Embryonic facial prominence (tissue), 1 donor: Measurements from ENCODE around the gene LYSMD4.

ENCODE experiments used
- DNase-seq: peaks from one replicate; pipeline ENCODE4 v3.0.0-alpha.2; 2016; ENCODE audit errors: extremely low spot score

LYSMD4 gene

DNA sequence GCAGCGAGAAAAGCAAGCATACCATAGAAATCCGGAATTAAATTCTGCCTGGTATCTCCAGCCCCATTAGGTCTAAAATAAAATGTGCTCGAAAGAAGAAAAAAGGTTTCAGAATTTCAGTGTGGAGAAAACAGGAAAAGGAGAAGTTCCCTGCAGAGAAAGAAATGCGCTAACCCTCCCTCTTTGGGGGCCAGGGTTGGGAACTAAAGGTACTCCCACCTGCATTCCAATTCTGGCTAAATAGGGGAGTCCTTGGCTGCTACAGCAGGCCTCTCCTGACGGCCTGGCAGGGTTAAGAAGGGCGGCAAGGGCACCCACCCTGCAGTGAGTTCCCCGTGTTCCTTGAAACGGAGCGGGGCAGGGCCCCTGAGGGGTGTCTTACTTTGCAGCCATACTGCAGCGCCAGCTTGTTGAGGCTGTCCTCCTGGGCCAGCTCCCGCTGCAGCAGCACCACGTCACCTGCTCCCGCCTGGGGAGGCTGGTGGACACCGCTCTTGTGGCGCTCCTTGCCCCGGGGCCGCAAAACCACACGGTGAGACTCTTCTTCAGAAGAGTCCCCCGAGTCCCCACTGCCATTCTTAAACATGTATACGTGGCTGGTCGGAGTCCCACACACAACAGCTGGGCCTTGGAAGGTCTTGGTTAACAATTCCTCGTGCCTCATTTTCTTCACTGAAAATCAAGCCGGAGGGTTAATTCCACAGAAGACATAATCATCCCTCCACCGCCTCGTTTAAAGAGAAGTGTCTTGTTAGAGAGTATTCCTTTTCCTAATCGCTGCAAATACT lies 1.7 kb downstream of the LYSMD4 start:
- no peak for DNase-seq

DNA sequence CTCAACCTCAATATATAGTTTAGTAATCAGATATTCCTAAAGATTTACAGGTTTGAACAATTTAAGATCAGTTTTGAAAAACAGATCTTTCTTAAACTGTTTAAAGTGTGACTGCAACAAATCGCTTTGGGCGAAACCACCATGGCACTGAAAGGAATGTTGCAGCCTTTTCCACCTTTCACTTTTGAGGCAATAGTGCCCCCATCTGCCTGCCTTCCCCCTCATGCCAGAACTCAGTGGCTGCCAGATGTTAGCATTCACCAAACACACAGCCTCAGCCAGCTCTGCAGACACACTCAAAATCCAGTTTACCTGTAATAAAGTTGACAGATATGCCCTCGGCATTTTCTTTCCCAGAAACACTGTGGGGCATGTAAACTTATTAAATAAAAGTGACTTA lies 3.3 kb downstream of the LYSMD4 start:
- no peak for DNase-seq

DNA sequence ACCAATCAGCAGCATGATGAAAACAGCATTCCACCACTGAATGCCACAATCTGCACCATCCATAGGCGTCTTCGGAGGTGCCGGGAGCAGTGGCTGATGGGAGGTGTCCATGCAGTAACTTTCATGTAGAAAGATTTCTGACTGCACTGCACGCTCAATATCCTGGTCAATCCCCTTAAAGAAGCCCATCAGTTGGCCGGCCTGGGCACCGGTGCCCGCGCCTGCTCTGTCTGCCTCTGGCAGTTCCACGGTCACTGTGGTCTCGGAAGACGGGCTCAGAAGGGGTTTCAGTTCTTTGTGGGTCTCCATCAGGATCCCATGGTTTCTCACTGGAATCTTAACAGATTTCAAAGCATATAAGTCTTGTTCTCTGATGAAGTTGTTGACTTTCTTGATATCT lies 3.9 kb downstream of the LYSMD4 start:
- no peak for DNase-seq

- DNase-seq: no peak
These were observed 4.3 kb downstream of the LYSMD4 start for GRCh38 chr15:99728916-99729315.

- no peak for DNase-seq
These were observed 5.5 kb downstream of the LYSMD4 start for GRCh38 chr15:99727733-99728132.

- DNase-seq: no peak
These were observed 5.9 kb downstream of the LYSMD4 start for GRCh38 chr15:99727330-99727729.

DNA sequence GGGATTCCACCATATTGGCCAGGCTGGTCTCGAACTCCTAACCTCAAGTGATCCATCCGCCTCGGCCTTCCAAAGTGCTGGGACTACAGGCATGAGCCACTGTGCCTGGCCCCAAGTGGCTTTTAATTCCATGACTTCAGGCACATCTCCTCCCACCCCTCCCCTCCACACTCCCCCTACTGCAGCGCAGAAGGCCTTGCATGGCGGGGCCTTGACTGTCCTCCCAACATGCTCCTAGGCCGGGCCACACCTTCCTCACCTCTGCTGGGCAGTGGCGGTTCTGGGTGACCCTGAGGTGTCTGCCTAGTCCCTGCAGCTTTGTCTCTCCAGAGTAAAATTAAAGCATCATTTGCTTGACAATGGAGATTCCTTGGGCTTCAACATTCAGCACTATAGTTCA lies 6.9 kb downstream of the LYSMD4 start:
- DNase-seq: no peak

DNA sequence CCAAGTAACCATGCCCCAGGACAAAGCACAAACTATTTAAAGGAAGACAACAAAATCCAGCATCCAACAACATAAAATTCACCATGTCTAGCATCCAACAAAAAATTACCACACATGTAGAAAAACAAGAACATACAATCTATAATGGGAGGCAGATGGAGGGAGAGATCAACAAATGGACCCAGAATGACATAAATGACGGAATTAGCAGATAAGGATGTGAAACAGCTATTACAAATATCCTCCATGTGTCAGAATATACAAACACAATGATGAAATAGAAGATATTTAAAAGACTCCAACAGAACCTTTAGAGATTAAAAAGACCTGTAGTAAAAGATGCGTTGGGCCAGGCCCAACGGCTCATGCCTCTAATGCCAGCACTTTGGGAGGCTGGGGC lies 10.8 kb downstream of the LYSMD4 start:
- no peak for DNase-seq

GRCh38 chr15:99721896-99722295 lies 11.3 kb downstream of the LYSMD4 start:
- DNase-seq: no peak

DNA sequence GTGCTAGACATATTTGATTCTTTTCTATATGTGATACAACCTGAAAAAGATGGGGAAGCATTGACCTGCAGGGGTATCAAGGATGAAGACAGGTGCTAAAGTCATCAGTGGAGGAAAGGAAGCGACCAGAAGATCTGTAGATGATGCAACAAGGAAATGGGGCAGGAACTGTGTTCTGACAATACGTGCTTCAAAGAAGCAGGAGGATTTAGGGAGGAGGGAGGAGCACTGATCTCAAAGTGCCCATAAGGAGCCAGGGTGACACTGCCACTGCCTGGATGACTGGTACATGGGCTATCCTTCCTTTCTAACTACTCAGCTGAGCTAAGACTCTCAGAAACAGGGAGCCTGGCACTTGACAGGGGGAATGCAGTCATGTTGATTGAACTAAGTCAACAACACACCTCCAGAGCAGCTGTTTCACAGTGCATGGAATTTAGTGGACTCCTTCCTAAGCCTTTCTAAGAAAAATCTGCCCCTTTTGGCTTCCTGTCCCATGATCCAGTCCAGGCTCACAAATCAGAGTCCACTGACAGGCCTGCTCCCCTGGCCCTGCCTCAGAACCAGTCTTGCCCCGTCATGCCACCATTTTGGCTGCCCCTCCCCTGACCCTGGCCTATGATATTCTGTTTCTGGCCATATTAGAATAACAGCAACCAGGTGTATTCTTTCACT lies 12.0 kb downstream of the LYSMD4 start:
- DNase-seq: no peak

DNA sequence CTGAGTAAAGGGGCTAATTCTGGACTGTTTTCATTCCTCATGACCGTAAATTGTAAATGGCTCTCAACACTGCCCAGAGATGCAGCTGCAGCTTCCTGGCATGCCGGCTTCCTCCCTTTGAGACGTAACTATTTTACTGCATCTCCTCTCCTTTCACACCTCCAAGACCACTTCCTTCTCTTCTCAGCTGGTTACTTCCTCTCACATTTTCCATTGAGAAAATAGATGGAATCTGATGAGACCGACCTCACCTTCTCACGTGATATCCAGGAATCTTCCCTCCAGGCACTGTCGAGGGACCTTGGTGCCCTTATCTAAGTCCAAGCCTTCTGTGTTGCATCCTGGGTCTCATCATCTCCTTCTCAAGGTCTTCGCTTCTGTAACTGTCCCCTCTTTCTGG lies 12.7 kb downstream of the LYSMD4 start:
- DNase-seq: no peak

- DNase-seq: no peak
These were observed 14.1 kb downstream of the LYSMD4 start for GRCh38 chr15:99719096-99719541.

- no peak for DNase-seq
These were observed 14.8 kb downstream of the LYSMD4 start for GRCh38 chr15:99718421-99718820.

GRCh38 chr15:99717161-99718009 lies 15.9 kb downstream of the LYSMD4 start:
- DNase-seq: no peak

- no peak for DNase-seq
These were observed 16.6 kb downstream of the LYSMD4 start for GRCh38 chr15:99716540-99717095.

- no peak for DNase-seq
These were observed 20.8 kb downstream of the LYSMD4 start for GRCh38 chr15:99712415-99712814.

- DNase-seq: no peak
These were observed 21.6 kb downstream of the LYSMD4 start for GRCh38 chr15:99711625-99712024.

DNA sequence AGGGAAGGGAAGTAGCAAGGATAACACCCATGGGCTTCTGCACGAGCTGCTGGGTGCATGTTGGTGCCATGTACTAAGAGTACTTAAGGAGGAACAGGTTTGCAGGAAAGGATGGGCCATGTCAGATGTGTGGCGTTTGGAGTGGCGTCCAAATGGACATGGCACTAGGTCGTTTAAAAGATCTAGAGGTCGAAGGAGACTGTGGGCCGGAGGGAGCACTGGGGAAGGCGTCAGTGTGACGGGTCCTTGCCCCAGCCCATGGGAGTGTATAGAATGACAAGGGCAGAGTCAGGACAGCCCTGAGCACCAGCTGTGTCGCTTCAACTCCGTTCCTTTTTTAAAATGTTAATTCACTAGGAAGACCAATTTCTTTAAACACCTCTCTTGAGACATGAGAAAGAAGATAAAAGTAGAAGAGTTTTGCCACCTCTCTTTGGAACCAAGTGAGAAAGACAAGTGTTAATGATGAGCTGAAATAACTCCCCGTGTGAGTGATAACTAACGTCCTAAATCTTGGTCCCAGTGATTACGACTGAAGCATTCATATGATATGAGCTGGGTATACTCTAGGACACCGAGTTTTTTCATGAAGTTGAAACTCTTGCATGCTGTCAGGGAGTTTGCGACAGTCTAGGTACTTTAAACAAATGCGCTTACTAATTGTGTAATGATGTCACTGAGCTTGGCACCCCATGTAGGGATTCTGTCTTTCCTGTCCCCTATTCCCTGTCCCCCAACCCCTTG lies 23.8 kb downstream of the LYSMD4 start:
- no peak for DNase-seq

DNA sequence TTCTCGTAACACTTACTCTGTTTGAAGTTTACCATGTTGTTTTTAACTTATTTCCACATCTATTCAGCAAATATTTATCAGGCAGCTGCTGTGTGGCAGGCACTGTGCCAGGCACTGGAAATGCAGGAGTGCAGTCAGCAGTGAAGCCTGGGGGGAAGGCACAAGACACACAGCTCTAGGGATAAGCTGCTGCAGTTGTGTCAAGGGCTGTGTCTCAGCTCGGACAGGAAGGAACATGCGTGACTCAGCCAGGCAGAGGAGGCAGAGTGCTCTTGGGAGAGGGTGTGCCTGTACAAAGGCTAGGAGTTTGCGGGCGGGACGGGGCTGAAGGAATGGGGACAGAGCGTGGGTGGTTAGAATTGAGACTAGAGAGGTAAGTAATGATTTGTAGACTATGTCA lies 24.7 kb downstream of the LYSMD4 start:
- DNase-seq: no peak

DNA sequence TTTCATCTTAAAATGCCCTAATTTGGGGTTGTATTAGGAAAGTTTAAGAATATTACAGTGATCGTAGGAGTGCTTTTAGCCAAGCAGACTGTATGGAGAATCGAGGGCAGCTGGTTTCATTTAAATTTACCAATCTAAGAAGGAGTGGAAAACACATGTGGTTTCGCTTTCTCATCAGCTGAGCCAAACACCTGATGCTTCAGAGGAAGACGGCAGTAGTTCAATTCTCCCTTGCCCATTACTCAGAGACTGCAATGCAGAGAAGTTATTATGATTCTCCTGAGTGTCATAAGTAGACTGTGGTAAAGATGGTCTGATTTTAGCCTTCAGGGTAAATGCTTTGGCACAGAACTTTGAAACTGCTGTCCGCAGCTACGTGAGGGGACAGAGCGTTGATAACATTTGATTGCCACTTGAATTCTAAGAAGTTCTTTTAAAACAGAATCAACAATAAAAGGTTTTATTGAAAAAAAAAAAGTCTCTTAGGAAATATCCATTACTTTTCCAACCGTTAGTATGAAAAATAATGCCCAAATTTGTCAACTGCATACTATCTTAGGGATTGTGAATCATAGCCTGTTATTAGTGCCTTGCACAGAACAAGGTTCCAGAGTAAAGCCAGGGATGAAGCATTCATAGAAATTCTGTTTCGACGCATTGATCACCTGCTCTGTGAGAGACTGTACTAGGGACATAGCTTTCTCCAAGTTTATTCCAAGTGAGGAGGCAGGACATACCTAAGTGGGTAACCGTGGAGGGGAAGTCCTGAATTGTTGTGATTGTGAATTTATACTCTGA lies 25.6 kb downstream of the LYSMD4 start:
- DNase-seq: peak; percentile 58
